HG02840 (cell line): ENCODE measurements around the gene TNFRSF25.

Experiments
- ATAC-seq: cut with Tn5 transposase; IDR thresholded peaks from one replicate; pipeline ENCODE4 v1.9.1; 2021; ENCODE audit warnings: mild to moderate bottlenecking, moderate library complexity, moderate number of reproducible peaks; ENCODE audit not compliant: unreplicated experiment, low FRiP score

The TNFRSF25 gene

DNA sequence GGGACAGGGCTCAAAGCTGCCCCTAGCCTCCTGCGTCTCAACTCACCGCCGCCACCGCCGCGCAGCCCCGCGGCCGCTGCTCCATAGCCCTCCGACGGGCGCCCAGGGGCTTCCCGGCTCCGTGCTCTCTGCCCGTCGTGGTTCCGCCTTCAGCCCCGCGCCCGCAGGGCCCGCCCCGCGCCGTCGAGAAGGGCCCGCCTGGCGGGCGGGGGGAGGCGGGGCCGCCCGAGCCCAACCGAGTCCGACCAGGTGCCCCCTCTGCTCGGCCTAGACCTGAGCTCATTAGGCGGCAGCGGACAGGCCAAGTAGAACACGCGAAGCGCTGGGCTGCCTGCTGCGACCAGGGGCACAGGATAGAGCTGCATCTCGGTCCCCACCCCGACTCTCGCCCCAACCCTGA is at the start of gene TNFRSF25:
TNFRSF25 (minus strand) TSS at position 151 of the 400 bp plus-strand sequence; CDS start at position 85, 66 bp downstream.
- no peak for ATAC-seq

GRCh38 chr1:6515771-6516170 is 49.8 kb upstream of the TNFRSF25 start:
- no peak for ATAC-seq

GRCh38 chr1:6513320-6513801 is 47.4 kb upstream of the TNFRSF25 start:
- no peak for ATAC-seq

GRCh38 chr1:6512908-6513280 is 46.9 kb upstream of the TNFRSF25 start:
- ATAC-seq = no peak

DNA sequence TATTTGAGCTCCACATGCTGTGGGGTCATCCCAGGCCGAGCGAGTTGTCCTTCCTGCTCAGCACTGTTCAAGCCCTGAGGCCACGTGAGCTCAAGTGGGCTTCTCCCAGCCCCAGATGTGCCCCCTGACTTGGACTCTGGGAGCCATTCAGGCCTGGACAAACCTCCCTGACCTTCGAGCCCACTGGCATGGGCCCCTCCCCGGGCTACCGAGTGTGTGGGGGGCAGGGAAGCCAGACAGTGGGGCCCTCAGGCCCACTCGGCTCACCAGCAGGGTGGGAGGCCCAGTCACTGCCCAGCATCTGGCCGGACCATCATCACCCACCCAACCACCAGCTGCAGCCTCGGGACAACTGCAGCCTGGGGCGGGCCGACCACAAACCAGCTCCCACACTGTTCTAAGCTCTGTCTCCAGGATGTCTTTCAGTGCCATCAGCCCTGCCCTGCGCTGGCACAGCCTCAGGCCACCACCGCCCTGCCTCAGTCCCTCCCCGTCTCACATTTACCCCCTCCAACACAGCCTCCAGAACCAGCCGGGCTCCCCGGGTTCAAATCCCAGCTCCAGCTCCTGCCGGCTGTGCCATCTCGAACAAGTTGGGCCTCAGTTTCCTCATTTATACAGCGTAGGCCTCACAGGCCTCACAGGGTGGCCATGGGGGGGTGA is 46.4 kb upstream of the TNFRSF25 start:
- no peak for ATAC-seq

DNA sequence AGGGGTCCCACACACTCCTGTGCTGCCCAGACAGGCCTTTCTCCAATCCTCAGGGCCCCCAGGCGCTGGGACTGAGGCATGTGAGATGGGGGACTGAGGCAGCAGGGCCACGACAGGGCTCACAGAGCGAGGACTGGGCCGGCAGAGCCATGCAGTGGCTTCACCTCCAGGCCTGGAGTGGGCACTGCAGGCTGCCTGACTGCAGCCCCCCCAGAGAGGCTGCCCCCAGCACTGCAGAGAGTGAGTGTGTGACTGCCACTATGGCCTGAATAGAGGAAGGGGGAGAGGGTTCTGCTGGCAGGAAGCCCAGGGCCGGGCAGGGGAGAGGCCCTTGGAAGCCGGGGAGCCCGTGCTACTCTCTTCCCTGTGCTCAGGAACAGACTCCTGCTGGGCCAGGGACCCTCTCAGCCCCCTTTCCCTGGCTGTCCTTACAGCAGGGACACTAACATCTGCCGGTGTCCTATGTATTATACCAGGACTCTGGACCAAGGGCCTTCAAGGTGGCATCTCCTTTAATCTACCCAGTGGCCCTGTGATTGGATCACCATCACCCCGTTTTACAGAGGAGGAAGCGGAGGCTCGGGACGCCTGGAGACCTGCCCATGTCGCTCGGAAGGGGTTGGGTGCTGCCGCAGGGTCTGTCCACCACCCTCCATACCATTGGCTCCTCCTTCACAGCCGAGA is 45.7 kb upstream of the TNFRSF25 start:
- ATAC-seq = no peak

GRCh38 chr1:6511056-6511455 is 45.1 kb upstream of the TNFRSF25 start:
- no peak for ATAC-seq

DNA sequence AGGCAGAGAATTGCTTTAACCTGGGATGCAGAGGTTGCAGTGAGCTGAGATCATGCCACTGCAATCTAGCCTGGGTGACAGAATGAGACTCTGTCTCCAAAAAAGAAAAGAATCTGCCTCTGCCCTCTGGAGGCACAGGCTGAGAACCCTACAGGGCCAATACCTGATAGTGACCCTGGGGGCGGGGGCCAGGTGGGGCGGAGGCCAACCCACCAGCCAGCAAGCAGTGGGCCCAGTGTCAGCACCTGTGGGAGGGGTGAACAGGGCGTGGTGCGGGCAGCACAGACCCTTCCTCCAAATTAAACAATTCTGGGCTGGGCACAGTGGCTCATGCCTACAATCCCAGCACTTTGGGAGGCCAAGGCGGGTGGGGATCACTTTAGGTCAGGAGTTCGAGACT is 44.5 kb upstream of the TNFRSF25 start:
- no peak for ATAC-seq

GRCh38 chr1:6509919-6510291 is 43.9 kb upstream of the TNFRSF25 start:
- no peak for ATAC-seq

GRCh38 chr1:6509220-6509918 is 43.4 kb upstream of the TNFRSF25 start:
- no peak for ATAC-seq

GRCh38 chr1:6508816-6509189 is 42.8 kb upstream of the TNFRSF25 start:
- no peak for ATAC-seq

DNA sequence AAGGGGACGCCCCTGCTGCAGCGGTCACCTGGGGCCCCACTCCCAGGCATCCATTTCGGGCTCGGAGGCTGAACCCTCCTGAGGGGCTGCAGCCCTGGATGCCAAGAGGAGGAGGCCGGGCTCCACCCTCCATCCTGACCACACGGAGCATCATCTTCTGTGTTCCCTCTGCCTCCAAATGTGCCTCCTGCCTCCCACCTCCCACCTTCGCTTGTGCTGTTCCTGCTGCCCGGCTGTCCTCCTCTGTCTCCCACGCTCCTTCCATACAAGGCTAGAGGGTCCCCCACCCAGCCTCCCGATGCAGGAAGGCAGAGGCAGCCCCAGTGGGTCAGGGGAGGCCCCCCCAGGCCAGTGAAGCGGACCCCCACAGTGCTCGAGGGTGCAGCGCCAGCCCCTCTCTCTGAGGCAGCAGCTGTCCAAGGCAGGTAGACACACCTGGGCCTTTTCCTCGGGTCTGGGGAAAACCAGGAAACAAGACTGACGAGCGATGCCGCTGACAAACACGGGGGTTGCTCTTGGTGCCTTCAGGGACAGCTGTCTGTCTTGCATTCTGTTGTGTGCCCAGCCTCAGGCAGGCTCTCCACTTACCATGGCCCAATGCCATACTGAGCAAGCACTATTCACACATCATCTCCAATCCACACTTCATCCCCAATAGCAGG is 42.3 kb upstream of the TNFRSF25 start:
- ATAC-seq = no peak

DNA sequence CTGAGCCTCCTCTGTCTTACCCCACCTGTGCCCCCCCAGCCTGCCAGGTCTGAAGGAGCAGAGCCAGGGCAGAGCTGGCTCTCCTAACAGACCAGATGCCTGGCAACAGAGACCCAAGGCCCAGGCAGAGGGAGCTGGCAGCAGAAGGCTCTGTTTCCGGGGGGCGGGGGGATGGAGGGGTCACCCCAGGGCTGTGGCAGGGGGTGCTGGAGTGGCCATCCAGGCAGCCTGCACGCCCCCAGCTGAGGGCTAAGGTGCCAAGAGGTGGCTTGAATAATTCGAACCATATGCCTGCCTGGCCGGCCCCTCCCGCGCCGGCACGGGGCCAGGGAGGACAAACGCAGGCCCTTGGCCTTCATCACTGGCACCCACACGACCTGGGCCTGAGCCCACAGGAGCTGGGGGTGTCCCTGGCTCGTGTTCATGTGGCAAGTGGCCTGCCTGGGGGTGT is 41.5 kb upstream of the TNFRSF25 start:
- ATAC-seq = no peak

DNA sequence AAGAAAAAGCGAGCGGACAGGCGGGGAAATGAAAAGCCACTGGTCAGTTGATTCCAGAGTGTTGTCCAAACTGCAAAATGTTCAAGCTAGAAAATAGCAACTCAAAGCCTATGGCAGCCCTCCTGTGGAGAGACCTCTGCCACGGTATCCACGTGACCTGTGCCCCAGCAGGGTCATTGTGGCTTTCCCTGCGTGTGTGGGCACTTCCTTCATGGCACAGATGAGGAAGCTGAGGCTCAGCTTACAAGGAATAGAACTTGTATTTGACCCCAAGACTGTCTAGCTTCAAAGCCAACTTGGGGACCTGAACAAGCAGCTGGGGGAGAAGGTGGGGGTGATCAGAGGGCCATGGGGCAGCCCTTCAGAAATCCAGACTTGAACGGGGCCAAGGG is 41.1 kb upstream of the TNFRSF25 start:
- ATAC-seq = no peak

GRCh38 chr1:6506210-6507036 is 40.5 kb upstream of the TNFRSF25 start:
- ATAC-seq = no peak

- no peak for ATAC-seq
Measured at GRCh38 chr1:6505367-6506209, 39.6 kb upstream of the TNFRSF25 start.

DNA sequence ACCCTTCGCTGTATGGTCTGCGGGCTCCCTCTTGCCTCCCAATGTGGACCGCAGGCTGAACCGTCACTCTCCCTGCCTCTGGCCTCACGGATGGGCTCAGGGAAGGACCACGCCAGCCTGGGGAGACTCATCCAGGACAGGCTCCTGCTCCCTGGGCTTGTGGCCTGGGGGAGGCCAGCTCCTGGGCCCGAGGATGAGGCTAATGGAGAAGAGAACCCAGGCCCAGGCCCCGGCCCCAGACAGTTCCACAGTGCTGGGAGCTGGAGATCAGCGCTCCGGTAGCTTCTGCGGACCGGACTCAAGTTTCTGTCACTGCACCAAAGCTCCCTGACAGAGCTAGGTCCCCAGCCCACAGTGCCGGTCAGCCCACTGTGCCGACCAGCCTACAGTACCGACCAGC is 38.9 kb upstream of the TNFRSF25 start:
- ATAC-seq = no peak

DNA sequence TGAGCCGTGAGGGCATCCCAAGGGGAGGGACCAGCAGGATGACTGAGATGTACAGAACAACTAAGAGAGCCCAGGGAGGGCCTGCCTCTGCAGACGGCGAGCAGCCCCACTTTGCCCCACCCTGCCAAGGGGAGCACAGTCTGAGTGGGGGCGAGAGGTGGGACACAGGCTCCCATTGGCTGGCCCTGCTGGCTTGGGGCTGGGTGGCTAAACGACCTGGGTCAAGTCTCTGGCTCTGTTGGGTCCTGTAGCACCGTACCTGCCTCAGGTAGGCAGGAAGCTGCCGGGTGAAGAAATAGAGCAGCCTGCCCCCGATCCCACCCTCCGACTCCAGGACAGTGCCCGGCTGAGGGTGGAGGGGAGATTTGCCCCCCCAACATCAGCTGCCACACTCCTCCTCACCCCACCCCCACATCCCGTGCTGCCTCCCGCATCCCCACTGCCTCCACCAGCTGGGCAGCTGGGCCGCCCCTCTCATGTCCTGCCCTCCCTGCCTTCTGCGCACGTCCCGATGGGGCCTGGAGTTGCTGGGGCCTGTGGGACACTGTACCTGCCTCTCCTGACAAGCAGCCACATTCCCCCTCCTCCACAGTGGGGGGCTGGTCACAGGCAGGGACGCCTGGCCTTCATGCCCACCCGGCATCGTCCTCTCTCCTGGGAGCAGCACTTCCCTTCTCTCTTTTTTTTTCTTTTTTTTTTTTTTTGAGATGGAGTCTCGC is 38.1 kb upstream of the TNFRSF25 start:
- no peak for ATAC-seq
